Fibroblast of skin of back (primary cell): ENCODE results near the gene OR6C65. TPM values are rescaled to one million over a fixed set of nuclear protein-coding genes. Genes with fewer than 3 reads are reported as not detected.
"Not testable (repeated sequence)": the region's sequence is repeated elsewhere in the genome, so short reads cannot be mapped to it uniquely, and the experiment has no call there.

Experiments
- DNase-seq: peaks from one replicate; pipeline ENCODE4 v3.0.0-alpha.2; 2013
- polyA plus RNA-seq, 2 experiments: library from polyadenylated mRNA; unstranded; fragments of 120-200 nt; gene quantifications; one replicate each; pipeline ENCODE4 v1.2.1, GENCODE V29; 2013; ENCODE audit not compliant: insufficient read length in 2 of 2

Gene OR6C65
- polyA plus RNA-seq (2013, experiment 1 of 2; ENCODE audit: insufficient read length), result not detected
- not detected for polyA plus RNA-seq (2013, experiment 2 of 2; ENCODE audit: insufficient read length)

- DNase-seq, result no peak
Measured at GRCh38 chr12:55400229-55400628, at the start of gene OR6C65. OR6C65 (plus strand) TSS chr12:55400529; CDS start chr12:55400529, 0 bp downstream.

GRCh38 chr12:55355338-55355737 is 45.0 kb upstream of the OR6C65 start:
- not testable (repeated sequence) for DNase-seq

- no peak for DNase-seq
Measured at GRCh38 chr12:55362675-55363074, 37.7 kb upstream of the OR6C65 start, which contains the start of gene OR6C75. OR6C75 (plus strand) TSS chr12:55362975; CDS start chr12:55365111, 2,136 bp downstream.

GRCh38 chr12:55365086-55365485 is 35.2 kb upstream of the OR6C65 start:
- DNase-seq, result no peak

GRCh38 chr12:55372521-55372920 is 27.8 kb upstream of the OR6C65 start:
- no peak for DNase-seq

GRCh38 chr12:55385891-55386290 is 14.4 kb upstream of the OR6C65 start:
- no peak for DNase-seq

GRCh38 chr12:55392032-55392795 is 8.1 kb upstream of the OR6C65 start:
- no peak for DNase-seq

- DNase-seq, result no peak
Measured at GRCh38 chr12:55396326-55396725, 4.0 kb upstream of the OR6C65 start.

- DNase-seq, result no peak
Measured at GRCh38 chr12:55407866-55408265, 7.5 kb downstream of the OR6C65 start.

- DNase-seq, result not testable (repeated sequence)
Measured at GRCh38 chr12:55409133-55409532, 8.8 kb downstream of the OR6C65 start.

- DNase-seq, result not testable (repeated sequence)
Measured at GRCh38 chr12:55412138-55412537, 11.8 kb downstream of the OR6C65 start.

GRCh38 chr12:55413498-55414388 is 13.4 kb downstream of the OR6C65 start:
- DNase-seq, result not testable (repeated sequence)

- not testable (repeated sequence) for DNase-seq
Measured at GRCh38 chr12:55414396-55414823, 14.1 kb downstream of the OR6C65 start.

GRCh38 chr12:55414889-55415288 is 14.6 kb downstream of the OR6C65 start:
- not testable (repeated sequence) for DNase-seq

- DNase-seq, result no peak
Measured at GRCh38 chr12:55416961-55417360, 16.6 kb downstream of the OR6C65 start.

GRCh38 chr12:55420307-55420962 is 20.1 kb downstream of the OR6C65 start:
- DNase-seq, result no peak

GRCh38 chr12:55425954-55426353 is 25.6 kb downstream of the OR6C65 start, which contains the start of gene OR6C76:
OR6C76 (plus strand) TSS chr12:55426254; CDS start chr12:55426254, 0 bp downstream.
- DNase-seq, result no peak

- no peak for DNase-seq
Measured at GRCh38 chr12:55428331-55429243, 28.3 kb downstream of the OR6C65 start.

- DNase-seq, result not testable (repeated sequence)
Measured at GRCh38 chr12:55441233-55441632, 40.9 kb downstream of the OR6C65 start.

- DNase-seq, result no peak
Measured at GRCh38 chr12:55443776-55444175, 43.4 kb downstream of the OR6C65 start, which contains the start of gene OR6C2. OR6C2 (plus strand) TSS chr12:55444076; CDS start chr12:55452214, 8,138 bp downstream.

GRCh38 chr12:55445357-55445756 is 45.0 kb downstream of the OR6C65 start:
- no peak for DNase-seq
